Ovary (tissue), 10 donors: ENCODE measurements around the gene HTR1E. TPM values are rescaled to one million over a fixed set of nuclear protein-coding genes. Genes with fewer than 3 reads are reported as not detected.
"Not testable (repeated sequence)": the region's sequence is repeated elsewhere in the genome, so short reads cannot be mapped to it uniquely, and the experiment has no call there.

Experiments
- DNase-seq, 5 donors: peaks; one replicate each; pipeline ENCODE4 v3.0.0-alpha.2; 2019 to 2020
- H3K27ac ChIP-seq, 2 donors: fragments of 200-600 bp; one replicate each; pipeline versions ENCODE4 v1.5.1 to v1.8.0; 2019 to 2022
- H3K27me3 ChIP-seq: fragments of 200-600 bp; one replicate; pipeline ENCODE4 v1.8.0; 2022
- H3K36me3 ChIP-seq: fragments of 200-600 bp; sonication (generic); one replicate; pipeline ENCODE4 v1.5.1; 2019
- H3K4me1 ChIP-seq: one replicate; pipeline ENCODE4 v1.8.1; 2013; ENCODE audit warnings: mild to moderate bottlenecking, moderate library complexity; ENCODE audit not compliant: insufficient read depth
- H3K4me3 ChIP-seq: fragments of 200-600 bp; sonication (generic); one replicate; pipeline ENCODE4 v1.5.1; 2017
- H3K9me3 ChIP-seq, 2 donors: fragments of 200-600 bp in 1 of 2; sonication (generic) in 1 of 2; one replicate each; pipeline versions ENCODE4 v1.5.1 to v1.8.1; 2013 to 2019; ENCODE audit warnings: mild to moderate bottlenecking in 1 of 2, moderate library complexity in 1 of 2
- CTCF ChIP-seq, 3 donors: fragments of 450-650 bp in 2 of 3; fragments of 200-600 bp in 1 of 3; IDR thresholded peaks; one replicate each; pipeline versions ENCODE4 v1.5.1 to v1.8.0; 2016 to 2022; ENCODE audit warnings: antibody characterized with exemption in 3 of 3, mild to moderate bottlenecking in 1 of 3
- EP300 ChIP-seq: sonication (generic); formaldehyde crosslinking; IDR thresholded peaks from one replicate; pipeline ENCODE4 v1.6.1; 2017; ENCODE audit warnings: antibody characterized with exemption
- POLR2A ChIP-seq: fragments of 450-650 bp; IDR thresholded peaks from one replicate; pipeline ENCODE4 v1.6.1; 2017; ENCODE audit warnings: antibody characterized with exemption, mild to moderate bottlenecking, moderate library complexity
- WGBS, 3 donors: extraction: QIAGEN DNeasy Blood & Tissue Kit in 1 of 3; methylation state at CpG; one replicate each; pipeline versions ENCODE4 v1.1.5 to v1.1.7; 2013 to 2017; 5-methylcytosine and 5-hydroxymethylcytosine counted together
- intact Hi-C, 4 donors: fragments of 100-400 bp; cut with DNase I; formaldehyde crosslinking; loops; one replicate each; pipeline versions ENCODE4 v1.11.0 to v1.15.1; 2022 to 2023
- long read RNA-seq, 3 donors: library from polyadenylated mRNA in 2 of 3; unstranded in 2 of 3; transcript quantifications; one replicate each; pipeline ENCODE4 v2.0.0 and lab custom pipeline, GENCODE V29; 2021 to 2026
- polyA plus RNA-seq, 2 donors: library from polyadenylated mRNA; stranded (reverse); fragments of 200-250 nt in 1 of 2; fragments of 350-450 nt in 1 of 2; fragmentation: Illumina TruSeq in 1 of 2; extraction: RNeasy Lipid Tissue Mini Kit (QIAGEN cat#74804) in 1 of 2; gene quantifications; one replicate each; pipeline ENCODE4 v1.2.3, GENCODE V29; 2013 to 2014
- total RNA-seq, 7 donors: library from RNA; depleted of rRNA in 2 of 7; stranded (reverse); fragments of >200 nt in 2 of 7; fragmentation: NEBNext Ultra II Directional in 3 of 7; extraction: Animal tissue kit (Norgen Biotek cat#: 25700) in 3 of 7; gene quantifications; one replicate each; pipeline versions ENCODE4 v1.1.0 to v1.2.4, GENCODE V29; 2016 to 2023
- donor health status: DM: no; HTN: no; CAD: no; lungs with moderate emphysema.
- donor health status: DM: no; HTN: no; CAD: no.
- donor health status: Bipolar disorder and iron deficiency.
- donor health status: DM: yes; HTN: yes; CAD: no.
- donor health status: DM: no; HTN: no; CAD: no.
- donor health status: DM: yes; HTN: yes; CAD: no.

The HTR1E gene
- total RNA-seq (1 to 10 TPM in 3 of 7 donors, under 1 TPM in 4; 0.60 to 4.4 (median 0.89) TPM), polyA plus RNA-seq (1 to 10 TPM; 1.1 to 4.1 TPM)
- long read RNA-seq, donor 1, partial matches to known transcripts: 0 of 7 reads
- long read RNA-seq, donor 1, other reads (novel, unspliced or antisense): 3 of 7 reads
- long read RNA-seq, donor 2, partial matches to known transcripts: 0 of 1 reads
- long read RNA-seq, donor 2, other reads (novel, unspliced or antisense): 0 of 1 reads
- long read RNA-seq, donor 3, partial matches to known transcripts: 0 of 1 reads
- long read RNA-seq, donor 3, other reads (novel, unspliced or antisense): 1 of 1 reads

GRCh38 chr6:86937219-86938079 lies at the start of gene HTR1E:
HTR1E (plus strand) TSS chr6:86937528; CDS start chr6:87015335, 77,807 bp downstream.
- Histone ChIP-seq H3K4me3 (peak within 1 kb of the TSS; percentile 48), H3K36me3 (no peaks in the 10 kb centered on the region), H3K27ac (peak within 1 kb of the TSS in 1 of 2 donors; percentile 36), H3K4me1 (no peaks in the 10 kb centered on the region), H3K9me3 (no peaks in the 10 kb centered on the region), H3K27me3 (no peaks in the 10 kb centered on the region)
- intact Hi-C loops: loop anchor here in 1 of 4 donors (2.0 to 10.0 kb wide), 2 partner anchors 1015 to 1173 kb away; no protein-coding TSS in a partner anchor
- DNase-seq: peak; percentile 63 to 80 (median 72)
- TF ChIP-seq CTCF (IDR thresholded peaks at IDR 0.05) (peak; percentile 32 to 60 (median 48)), POLR2A (no peak)
- 1 to 2% (median 1%) methylated on average over 55 of the region's 55 CpGs for WGBS, 3 donors

- intact Hi-C loops: no loop called here
- no peaks in the 10 kb centered on the region for H3K4me1 ChIP-seq
- no peak overlapping the region for H3K27ac ChIP-seq
- WGBS, 3 donors: 29 to 40% (median 30%) methylated on average over 4 of the region's 4 CpGs
- no peak for TF ChIP-seq EP300
- no peak for TF ChIP-seq POLR2A
- TF ChIP-seq CTCF (IDR thresholded peaks at IDR 0.05): no peak
- no peak for DNase-seq
- no peaks in the 10 kb centered on the region for H3K9me3 ChIP-seq
- no peaks in the 10 kb centered on the region for H3K36me3 ChIP-seq
- H3K27me3 ChIP-seq: no peaks in the 10 kb centered on the region
- H3K4me3 ChIP-seq: no peak overlapping the region
Observed at GRCh38 chr6:86888301-86888700, 49.0 kb upstream of the HTR1E start.

- H3K27me3 ChIP-seq, H3K4me3 ChIP-seq, H3K27ac ChIP-seq, H3K36me3 ChIP-seq, DNase-seq, H3K9me3 ChIP-seq, intact Hi-C loops, H3K4me1 ChIP-seq: not testable (repeated sequence)
- 87 to 93% (median 93%) methylated on average over 8 of the region's 8 CpGs for WGBS, 3 donors
Observed at GRCh38 chr6:86897265-86897664, 40.1 kb upstream of the HTR1E start.

- Histone ChIP-seq H3K9me3 (no peaks in the 10 kb centered on the region), H3K36me3 (no peaks in the 10 kb centered on the region), H3K27ac (no peak overlapping the region), H3K27me3 (no peaks in the 10 kb centered on the region), H3K4me1 (no peaks in the 10 kb centered on the region), H3K4me3 (no peak overlapping the region)
- DNase-seq: no peak
- TF ChIP-seq EP300 (no peak), CTCF (IDR thresholded peaks at IDR 0.05) (no peak), POLR2A (no peak)
- intact Hi-C loops: no loop called here
- WGBS, 3 donors: 87 to 94% (median 93%) methylated on average over 2 of the region's 2 CpGs
Observed at GRCh38 chr6:86913795-86914194, 23.5 kb upstream of the HTR1E start.
